Mesodermal cell (in vitro differentiated cells): ENCODE results near the gene PRSS16.
"Not testable (repeated sequence)": the region's sequence is repeated elsewhere in the genome, so short reads cannot be mapped to it uniquely, and the experiment has no call there.

Experiments
- H3K27ac ChIP-seq: 2 replicates; pipeline ENCODE4 v1.7.0; 2013; ENCODE audit warnings: mild to moderate bottlenecking, low read depth, low read length, moderate library complexity; ENCODE audit not compliant: severe bottlenecking
- H3K36me3 ChIP-seq: 2 replicates; pipeline ENCODE4 v1.7.1; 2013; ENCODE audit warnings: mild to moderate bottlenecking, low read length, moderate library complexity; ENCODE audit not compliant: control insufficient read depth, insufficient read depth
- H3K4me1 ChIP-seq: one replicate; pipeline ENCODE4 v1.7.1; 2013; ENCODE audit warnings: mild to moderate bottlenecking, low read length; ENCODE audit not compliant: insufficient read depth, control insufficient read depth, poor library complexity, severe bottlenecking
- H3K4me3 ChIP-seq: 2 replicates; pipeline ENCODE4 v1.7.0; 2013; ENCODE audit warnings: low read length, control low read depth, mild to moderate bottlenecking; ENCODE audit not compliant: insufficient read depth, poor library complexity, severe bottlenecking; ENCODE audit errors: extremely low read depth
- H3K9me3 ChIP-seq: 2 replicates; pipeline ENCODE4 v1.7.1; 2013; ENCODE audit warnings: mild to moderate bottlenecking, low read length, moderate library complexity; ENCODE audit not compliant: control insufficient read depth
- WGBS, 2 experiments: methylation state at CpG; one replicate each; pipeline ENCODE4 v1.1.5; 2013; ENCODE audit warnings: missing lambda C conversion rate in 2 of 2; ENCODE audit not compliant: insufficient coverage in 2 of 2; 5-methylcytosine and 5-hydroxymethylcytosine counted together

The PRSS16 gene

GRCh38 chr6:27248783-27249182 lies 1.3 kb downstream of the PRSS16 start:
- WGBS, 2 experiments = 60 to 83% methylated on average over 1 to 2 of the region's 3 CpGs
- Histone ChIP-seq H3K4me1 (no peaks in the 10 kb centered on the region), H3K27ac (no peak overlapping the region), H3K9me3 (no peaks in the 10 kb centered on the region), H3K36me3 (no peaks in the 10 kb centered on the region), H3K4me3 (no peak overlapping the region)

GRCh38 chr6:27250277-27251111 lies 3.0 kb downstream of the PRSS16 start:
- H3K4me3 ChIP-seq = peak overlapping the region; percentile 65
- H3K4me1 ChIP-seq = no peaks in the 10 kb centered on the region
- 0 to 12% methylated on average over 10 to 15 of the region's 35 CpGs for WGBS, 2 experiments
- H3K36me3 ChIP-seq = no peaks in the 10 kb centered on the region
- H3K9me3 ChIP-seq = no peaks in the 10 kb centered on the region
- H3K27ac ChIP-seq = no peak overlapping the region

- Histone ChIP-seq H3K4me3 (peak overlapping the region; percentile 65), H3K9me3 (no peaks in the 10 kb centered on the region), H3K36me3 (no peaks in the 10 kb centered on the region), H3K4me1 (no peaks in the 10 kb centered on the region), H3K27ac (no peak overlapping the region)
- 0% methylated on average over 23 to 24 of the region's 32 CpGs for WGBS, 2 experiments
These were observed 3.7 kb downstream of the PRSS16 start for GRCh38 chr6:27251112-27251605.

- no peaks in the 10 kb centered on the region for H3K9me3 ChIP-seq
- H3K36me3 ChIP-seq = no peaks in the 10 kb centered on the region
- H3K4me3 ChIP-seq = peak overlapping the region; percentile 65
- no peak overlapping the region for H3K27ac ChIP-seq
- H3K4me1 ChIP-seq = no peaks in the 10 kb centered on the region
- WGBS, 2 experiments = 4 to 6% methylated on average over 30 to 38 of the region's 46 CpGs
These were observed 4.2 kb downstream of the PRSS16 start for GRCh38 chr6:27251606-27252251.

- Histone ChIP-seq H3K27ac (no peak overlapping the region), H3K4me1 (no peaks in the 10 kb centered on the region), H3K36me3 (no peaks in the 10 kb centered on the region), H3K9me3 (no peaks in the 10 kb centered on the region), H3K4me3 (no peak overlapping the region)
- WGBS, 2 experiments = 60 to 93% methylated on average over 2 of the region's 3 CpGs
These were observed 7.1 kb downstream of the PRSS16 start for GRCh38 chr6:27254566-27254965.

- Histone ChIP-seq H3K4me3 (no peak overlapping the region), H3K9me3 (no peaks in the 10 kb centered on the region), H3K36me3 (no peaks in the 10 kb centered on the region), H3K4me1 (no peaks in the 10 kb centered on the region), H3K27ac (no peak overlapping the region)
- WGBS, 2 experiments = 75 to 94% methylated on average over 1 of the region's 1 CpG
These were observed 8.4 kb downstream of the PRSS16 start for GRCh38 chr6:27255866-27256265.

- peak overlapping the region; percentile 22 for H3K4me3 ChIP-seq
- no peaks in the 10 kb centered on the region for H3K4me1 ChIP-seq
- H3K27ac ChIP-seq = no peak overlapping the region
- H3K36me3 ChIP-seq = no peaks in the 10 kb centered on the region
- no peaks in the 10 kb centered on the region for H3K9me3 ChIP-seq
- 6 to 7% methylated on average over 19 to 21 of the region's 21 CpGs for WGBS, 2 experiments
These were observed 12.9 kb downstream of the PRSS16 start for GRCh38 chr6:27260369-27260768.

GRCh38 chr6:27260836-27261375 lies 13.4 kb downstream of the PRSS16 start:
- H3K36me3 ChIP-seq = no peaks in the 10 kb centered on the region
- H3K27ac ChIP-seq = no peak overlapping the region
- no peaks in the 10 kb centered on the region for H3K4me1 ChIP-seq
- 8 to 13% methylated on average over 15 to 19 of the region's 30 CpGs for WGBS, 2 experiments
- H3K9me3 ChIP-seq = no peaks in the 10 kb centered on the region
- H3K4me3 ChIP-seq = peak overlapping the region; percentile 22

GRCh38 chr6:27263886-27264285 lies 16.4 kb downstream of the PRSS16 start:
- Histone ChIP-seq H3K36me3 (no peaks in the 10 kb centered on the region), H3K4me1 (no peaks in the 10 kb centered on the region), H3K4me3 (no peak overlapping the region), H3K9me3 (no peaks in the 10 kb centered on the region), H3K27ac (no peak overlapping the region)
- WGBS, 2 experiments = 85 to 96% methylated on average over 7 of the region's 8 CpGs

- not testable (repeated sequence) for H3K4me3 ChIP-seq, H3K27ac ChIP-seq, H3K4me1 ChIP-seq, H3K9me3 ChIP-seq, H3K36me3 ChIP-seq
- 83 to 87% methylated on average over 3 of the region's 3 CpGs for WGBS, 2 experiments
These were observed 19.5 kb downstream of the PRSS16 start for GRCh38 chr6:27267003-27267402.
